GM18520 (cell line): ENCODE measurements around the gene GUCA2B.

ENCODE experiments used
- ATAC-seq: cut with Tn5 transposase; IDR thresholded peaks from one replicate; pipeline ENCODE4 v1.9.1; 2021; ENCODE audit not compliant: unreplicated experiment

GUCA2B gene

GRCh38 chr1:42142894-42143675, 10.1 kb upstream of the GUCA2B start:
- no peak for ATAC-seq

DNA sequence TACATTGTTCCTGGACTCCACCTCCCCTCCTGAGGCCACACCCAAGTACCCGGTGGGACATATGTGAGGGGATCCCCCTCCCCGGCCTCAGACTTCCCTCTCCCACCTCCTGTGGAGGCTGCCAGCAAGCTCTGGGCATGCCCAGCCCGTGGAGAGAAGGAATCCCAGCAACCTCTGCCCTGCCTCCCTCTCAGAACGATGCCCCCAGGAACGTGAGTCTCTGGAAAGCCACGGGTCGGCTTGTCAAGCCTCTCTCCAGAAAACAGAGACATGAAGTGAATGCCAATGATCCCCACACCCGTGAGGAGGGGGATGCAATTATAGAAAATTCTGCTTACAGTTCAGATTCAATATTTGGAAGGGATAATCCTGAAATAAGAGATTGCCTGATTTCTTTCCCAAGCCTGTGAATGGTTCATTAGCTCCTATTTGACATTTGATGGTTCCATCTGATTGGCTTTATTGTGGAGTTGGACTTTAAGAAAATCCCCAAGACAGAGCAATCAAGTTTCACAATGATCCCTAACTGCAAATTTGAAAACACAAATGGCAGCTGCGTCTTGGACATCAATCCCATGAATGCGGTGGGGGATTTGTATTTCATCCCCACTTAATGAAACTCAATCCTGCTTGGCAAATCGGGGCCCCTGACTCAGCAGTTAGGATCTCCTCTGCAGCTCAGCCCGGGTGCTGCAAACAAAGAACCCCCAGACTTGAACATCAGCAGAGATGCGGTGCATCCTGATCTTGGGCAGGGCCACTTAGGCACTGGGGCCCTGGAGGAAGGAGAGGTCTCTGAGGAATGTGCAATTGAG, 9.1 kb upstream of the GUCA2B start:
- no peak for ATAC-seq

GRCh38 chr1:42144711-42145388, 8.4 kb upstream of the GUCA2B start:
- ATAC-seq, result no peak

DNA sequence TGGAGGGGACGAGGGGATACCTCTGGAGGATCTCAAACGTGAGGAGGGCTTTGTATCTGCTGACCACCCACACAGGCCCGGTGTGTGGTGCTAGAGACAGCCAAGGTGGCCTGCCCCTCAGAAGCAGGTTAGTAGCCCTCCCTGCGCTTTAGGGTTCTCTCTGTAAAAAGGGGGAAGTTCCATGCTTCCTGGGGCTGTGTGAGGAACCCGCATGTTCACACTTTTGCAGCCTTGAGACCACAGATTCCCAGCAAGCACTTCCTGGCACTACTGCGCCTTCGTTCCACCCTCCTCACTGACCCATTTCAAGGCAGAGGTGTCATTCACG, 7.9 kb upstream of the GUCA2B start:
- ATAC-seq, result no peak

GRCh38 chr1:42145764-42146625, 7.2 kb upstream of the GUCA2B start:
- no peak for ATAC-seq

GRCh38 chr1:42146626-42147320, 6.4 kb upstream of the GUCA2B start:
- no peak for ATAC-seq

GRCh38 chr1:42148166-42148565, 5.0 kb upstream of the GUCA2B start:
- ATAC-seq, result no peak

DNA sequence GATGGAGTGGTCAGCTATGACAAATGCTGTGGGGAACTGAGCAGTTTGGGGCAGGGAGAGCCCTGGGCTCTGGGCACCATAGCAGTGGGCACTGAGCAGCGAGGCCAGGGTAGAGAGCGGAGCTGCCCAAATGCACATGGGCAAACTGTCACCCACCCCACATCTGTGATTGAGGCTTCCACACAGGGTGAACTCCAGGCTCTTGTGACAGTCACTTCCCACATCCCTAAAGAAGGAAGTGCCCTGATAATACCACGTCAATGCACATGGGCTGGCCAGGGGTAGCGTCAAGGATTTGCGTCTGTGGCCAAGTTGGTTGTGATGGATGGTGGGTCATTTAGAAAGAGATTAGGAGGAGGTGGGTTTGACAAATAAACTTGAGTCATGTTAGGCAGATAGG, 2.6 kb upstream of the GUCA2B start:
- no peak for ATAC-seq

DNA sequence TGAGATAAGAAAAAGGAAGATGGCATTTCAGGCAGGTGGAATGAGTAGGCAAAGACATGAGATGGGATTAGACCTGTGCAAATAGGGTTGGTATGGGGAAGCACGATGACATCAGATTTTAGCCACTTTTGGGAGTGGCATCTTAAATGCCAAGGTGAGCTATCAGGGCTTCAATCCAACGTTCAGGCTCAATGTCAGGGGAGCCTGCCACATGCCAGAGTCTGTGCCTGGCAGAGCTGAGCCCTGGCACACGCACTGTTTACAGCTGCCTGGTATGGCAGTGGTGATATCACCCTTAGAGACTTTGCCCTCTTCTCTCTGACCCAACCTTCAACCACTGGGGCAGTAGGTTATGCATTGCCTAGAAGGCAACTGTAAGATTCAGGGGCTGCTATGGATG, 1.1 kb upstream of the GUCA2B start:
- no peak for ATAC-seq

- no peak for ATAC-seq
Measured at GRCh38 chr1:42153624-42154023, 414 bp downstream of the GUCA2B start.

DNA sequence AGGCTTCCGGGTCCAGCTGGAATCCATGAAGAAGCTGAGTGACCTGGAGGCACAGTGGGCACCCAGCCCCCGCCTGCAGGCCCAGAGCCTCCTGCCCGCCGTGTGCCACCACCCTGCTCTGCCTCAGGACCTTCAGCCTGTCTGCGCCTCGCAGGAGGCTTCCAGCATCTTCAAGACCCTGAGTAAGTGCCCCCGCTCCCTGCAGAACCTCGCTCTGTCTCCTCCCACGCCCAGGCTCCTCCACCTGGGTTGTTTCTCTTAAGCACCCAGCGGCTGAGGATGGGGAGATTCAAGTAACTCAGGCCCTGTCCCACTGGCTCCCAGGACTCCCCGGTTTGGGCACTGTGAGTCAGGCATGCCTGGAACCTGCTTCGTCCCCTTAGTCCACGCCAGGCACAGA, 1.5 kb downstream of the GUCA2B start:
- ATAC-seq, result no peak

DNA sequence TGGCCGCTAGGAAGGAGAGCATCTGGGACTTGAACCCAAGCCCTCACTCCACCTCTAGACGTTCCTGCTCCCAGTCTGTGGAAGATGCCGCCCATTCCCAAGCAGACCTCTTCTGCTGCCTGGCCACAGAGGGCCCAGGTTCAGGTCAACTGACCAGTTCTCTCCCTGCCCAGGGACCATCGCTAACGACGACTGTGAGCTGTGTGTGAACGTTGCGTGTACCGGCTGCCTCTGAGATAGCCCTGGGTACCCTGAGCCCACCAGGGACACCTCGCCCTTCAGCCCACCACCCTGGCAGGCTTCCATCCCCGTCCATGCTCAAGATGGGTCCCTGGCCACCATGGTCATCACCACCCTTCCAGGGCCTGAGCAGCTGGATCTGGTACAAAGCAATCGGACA, 2.2 kb downstream of the GUCA2B start:
- ATAC-seq, result no peak

DNA sequence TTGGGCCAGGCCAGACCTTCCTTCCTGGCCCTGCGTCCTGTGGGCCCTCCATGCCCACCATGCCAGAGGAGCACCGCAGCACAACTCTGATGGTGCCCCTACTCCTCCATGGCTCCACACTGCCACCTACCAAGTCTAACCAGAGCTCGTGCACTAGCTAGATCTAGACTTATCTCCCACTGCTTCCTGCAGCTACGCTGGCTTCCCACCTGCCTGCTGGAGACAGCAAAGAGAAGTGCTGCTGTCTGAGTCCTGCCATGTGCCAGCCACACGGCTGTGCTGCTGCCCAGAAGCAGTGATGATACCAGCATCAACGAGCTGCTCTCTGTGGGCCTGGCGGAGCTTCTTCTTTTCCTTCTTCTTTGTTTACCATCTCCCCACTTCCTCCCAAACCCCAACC, 4.5 kb downstream of the GUCA2B start:
- ATAC-seq, result no peak

DNA sequence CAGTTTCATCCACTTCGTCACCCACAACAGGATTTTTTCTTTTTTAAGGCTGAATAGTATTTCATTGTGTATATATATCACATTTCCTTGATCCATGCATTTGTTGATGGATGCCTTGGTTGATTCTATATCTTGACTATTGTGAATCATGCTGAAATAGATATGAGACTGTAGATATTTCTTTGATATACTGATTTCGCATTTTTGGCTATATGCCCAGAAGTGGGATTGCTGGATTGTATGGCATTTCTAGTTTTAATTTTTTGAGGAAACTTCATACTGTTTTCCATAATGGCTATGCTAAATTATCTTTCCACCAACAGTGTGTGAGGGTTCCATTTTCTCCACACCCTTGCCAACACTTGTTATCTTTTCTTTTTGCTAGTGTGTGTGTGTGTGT, 5.0 kb downstream of the GUCA2B start:
- no peak for ATAC-seq

- ATAC-seq, result no peak
Measured at GRCh38 chr1:42162181-42162580, 9.0 kb downstream of the GUCA2B start.

DNA sequence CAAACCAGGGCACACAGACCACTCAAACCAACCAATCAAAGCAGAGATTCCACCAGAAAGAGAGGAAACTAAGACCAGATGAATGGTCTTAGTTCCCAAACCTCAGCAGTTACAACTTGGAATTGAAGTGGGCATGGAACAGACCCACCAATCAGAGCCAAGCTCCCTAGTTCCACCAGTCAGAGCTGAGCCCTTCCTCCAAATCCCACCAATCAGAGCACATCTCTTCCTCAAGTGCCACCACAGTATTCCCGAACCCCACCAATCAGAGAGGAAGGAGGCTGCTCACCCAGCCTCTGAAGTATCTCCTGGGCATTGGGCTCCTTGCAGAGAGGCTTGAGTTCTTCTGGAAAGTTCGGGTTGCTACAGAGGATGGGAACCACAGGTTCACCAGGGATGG, 9.9 kb downstream of the GUCA2B start:
- ATAC-seq, result no peak

DNA sequence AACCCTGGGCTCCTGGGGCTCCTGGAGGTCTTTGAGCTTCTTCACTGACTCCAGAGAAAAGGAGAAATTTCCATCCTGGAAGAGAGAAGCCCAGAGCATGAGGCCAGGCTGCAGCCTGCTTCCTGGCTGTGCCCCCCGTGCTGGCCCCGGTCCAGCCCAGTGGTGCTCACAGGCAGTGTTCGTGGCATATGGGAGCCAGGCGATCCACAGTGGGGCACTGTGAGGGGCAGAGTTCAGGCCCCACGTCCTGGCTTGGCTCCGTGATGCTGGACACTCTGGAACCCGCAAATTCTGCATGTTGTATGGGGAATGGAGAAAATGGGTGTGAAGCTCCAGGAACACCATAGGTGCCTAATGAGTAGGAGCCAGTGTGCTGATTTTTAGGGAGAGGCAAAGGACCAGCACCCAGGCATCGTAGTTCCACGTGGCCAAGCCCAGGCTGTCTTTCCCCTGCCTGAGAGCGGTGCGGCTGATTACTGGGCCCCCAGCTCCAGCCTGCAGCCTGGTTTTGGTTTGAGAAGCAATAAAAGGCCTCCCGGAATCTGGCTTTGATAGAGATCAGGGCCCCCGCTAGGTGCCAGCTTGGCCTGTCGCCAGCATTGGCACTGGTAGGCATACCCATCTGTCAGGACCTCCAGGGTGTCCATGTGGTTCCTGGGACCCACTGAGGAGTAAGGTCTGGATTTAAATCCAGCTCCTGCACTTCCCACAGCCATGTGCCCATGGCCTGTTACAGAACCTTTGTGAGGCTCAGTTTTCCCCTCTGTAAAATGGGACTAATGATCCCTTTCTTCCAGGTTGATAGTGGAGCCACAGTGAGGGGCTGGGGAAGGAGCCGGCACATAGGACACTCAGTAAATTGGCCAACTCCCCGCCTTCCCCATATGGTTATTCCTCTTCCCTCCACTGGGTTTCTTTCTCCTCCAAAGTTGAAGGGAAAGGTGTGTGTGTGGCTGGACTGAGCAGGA, 10.6 kb downstream of the GUCA2B start:
- no peak for ATAC-seq

GRCh38 chr1:42164551-42165420, 11.6 kb downstream of the GUCA2B start, which contains the start of gene GUCA2A:
Gene GUCA2A, minus strand, starts transcription at chr1:42164745. Its CDS starts 33 bp downstream, at chr1:42164712.
- no peak for ATAC-seq
